Naive B cell (primary cell): ENCODE data around the gene DOK5. TPM values are rescaled to one million over a fixed set of nuclear protein-coding genes. Genes with fewer than 3 reads are reported as not detected.

ENCODE experiments used
- ATAC-seq, 2 donors: fragments of 150-1000 bp; cut with Tn5 transposase; 2 replicates each; pipeline ENCODE4 v1.10.0; 2021; ENCODE audit warnings: low read depth in 2 of 2, mild to moderate bottlenecking in 2 of 2, moderate library complexity in 2 of 2
- DNase-seq: peaks from one replicate; pipeline ENCODE4 v3.0.0; 2022
- H3K27ac Mint-ChIP-seq, 6 donors: one replicate each; pipeline ENCODE4 v1.8.0; 2020 to 2022; ENCODE audit warnings: mild to moderate bottlenecking in 6 of 6, mixed read lengths in 6 of 6, moderate library complexity in 5 of 6, inconsistent platforms in 2 of 6
- H3K27me3 Mint-ChIP-seq, 3 donors: one replicate each; pipeline ENCODE4 v1.8.0; 2021 to 2022; ENCODE audit warnings: mixed read lengths in 3 of 3, mild to moderate bottlenecking in 1 of 3
- H3K36me3 Mint-ChIP-seq, 2 donors: one replicate each; pipeline ENCODE4 v1.8.0; 2020 to 2022; ENCODE audit warnings: mixed read lengths in 2 of 2, inconsistent platforms in 1 of 2, mild to moderate bottlenecking in 1 of 2
- H3K4me1 Mint-ChIP-seq, 3 donors: one replicate each; pipeline ENCODE4 v1.8.0; 2020 to 2022; ENCODE audit warnings: mixed read lengths in 3 of 3, inconsistent platforms in 1 of 3, mild to moderate bottlenecking in 1 of 3, moderate library complexity in 1 of 3
- H3K4me3 Mint-ChIP-seq, 8 donors: one replicate each; pipeline ENCODE4 v1.8.0; 2020 to 2022; ENCODE audit warnings: mild to moderate bottlenecking in 8 of 8, mixed read lengths in 8 of 8, moderate library complexity in 8 of 8, inconsistent platforms in 2 of 8
- H3K9me3 Mint-ChIP-seq, 7 donors: one replicate each; pipeline ENCODE4 v1.8.0; 2020 to 2022; ENCODE audit warnings: mixed read lengths in 7 of 7, mild to moderate bottlenecking in 5 of 7, inconsistent platforms in 2 of 7, moderate library complexity in 1 of 7
- polyA plus RNA-seq, 6 donors: library from polyadenylated mRNA; unstranded; fragments of 300-500 nt; fragmentation: Illumina TruSeq; gene quantifications; one replicate each; pipeline ENCODE4 v1.2.3, GENCODE V29; 2021; ENCODE audit warnings: low read depth in 6 of 6

DOK5 gene
- polyA plus RNA-seq, 6 donors from 2014 or later: not detected

DNA sequence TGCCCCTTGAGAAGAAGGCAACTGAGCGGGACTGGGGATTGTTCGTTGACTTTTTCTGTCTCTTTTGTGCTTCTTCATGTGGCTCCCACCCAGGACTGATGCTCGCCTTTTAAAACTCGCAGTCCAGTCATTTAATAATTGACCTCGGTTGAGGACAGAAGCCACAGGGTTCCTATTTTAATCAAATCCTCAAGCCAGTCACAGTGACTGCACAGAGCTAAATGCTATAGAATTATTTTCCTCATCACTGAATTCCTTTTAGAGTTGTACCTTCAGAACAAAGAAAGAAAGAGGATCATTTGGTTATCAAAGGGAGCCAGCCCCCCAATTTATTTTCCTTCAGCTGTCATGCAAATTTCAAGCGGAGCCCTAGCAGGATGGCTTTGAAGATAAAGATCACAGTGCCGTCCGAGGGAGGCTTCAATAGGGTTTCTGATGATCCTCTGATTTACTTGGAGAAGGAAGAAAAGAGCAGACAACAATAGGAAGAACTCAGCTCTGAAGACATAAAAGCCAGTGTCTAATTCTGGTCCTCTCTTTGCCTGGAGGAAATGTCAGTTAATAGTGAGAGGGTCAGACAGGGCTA is 186.6 kb downstream of the DOK5 start:
- ATAC-seq (no peak), DNase-seq (no peak)
- H3K4me1 Mint-ChIP-seq: no peaks in the 10 kb centered on the region
- peaks cover 18 to 32% (median 28%) of the 10 kb centered on the region in 3 donors for H3K27me3 Mint-ChIP-seq
- no peak overlapping the region for H3K27ac Mint-ChIP-seq
- no peaks in the 10 kb centered on the region for H3K36me3 Mint-ChIP-seq
- H3K9me3 Mint-ChIP-seq: peaks cover 0 to 2% (median 0%) of the 10 kb centered on the region in 7 donors
- H3K4me3 Mint-ChIP-seq: no peak overlapping the region

DNA sequence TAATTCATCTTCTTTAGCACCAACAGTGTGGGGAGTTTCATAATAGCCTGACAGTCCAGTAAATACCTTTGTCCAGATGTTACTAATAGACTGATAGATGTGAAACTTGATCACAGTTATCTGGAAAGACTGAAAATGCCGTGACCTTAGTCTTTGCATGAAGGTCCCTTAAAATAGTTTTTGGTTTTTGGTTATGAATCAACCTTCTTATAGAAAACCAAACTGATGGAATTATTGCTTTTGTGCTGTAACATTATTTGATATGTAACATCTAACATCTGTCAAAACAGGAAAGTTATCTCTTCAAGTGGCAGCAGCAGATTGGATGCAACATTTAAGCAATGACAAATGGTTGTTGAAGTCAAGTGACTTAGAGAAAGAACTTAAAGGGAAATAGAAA is 190.4 kb downstream of the DOK5 start:
- H3K27me3 Mint-ChIP-seq: peaks cover 18 to 48% (median 39%) of the 10 kb centered on the region in 3 donors
- ATAC-seq (no peak), DNase-seq (no peak)
- H3K4me3 Mint-ChIP-seq: no peak overlapping the region
- peaks cover 0 to 5% (median 5%) of the 10 kb centered on the region in 3 donors for H3K4me1 Mint-ChIP-seq
- no peaks in the 10 kb centered on the region for H3K36me3 Mint-ChIP-seq
- H3K27ac Mint-ChIP-seq: no peak overlapping the region
- H3K9me3 Mint-ChIP-seq: no peaks in the 10 kb centered on the region

DNA sequence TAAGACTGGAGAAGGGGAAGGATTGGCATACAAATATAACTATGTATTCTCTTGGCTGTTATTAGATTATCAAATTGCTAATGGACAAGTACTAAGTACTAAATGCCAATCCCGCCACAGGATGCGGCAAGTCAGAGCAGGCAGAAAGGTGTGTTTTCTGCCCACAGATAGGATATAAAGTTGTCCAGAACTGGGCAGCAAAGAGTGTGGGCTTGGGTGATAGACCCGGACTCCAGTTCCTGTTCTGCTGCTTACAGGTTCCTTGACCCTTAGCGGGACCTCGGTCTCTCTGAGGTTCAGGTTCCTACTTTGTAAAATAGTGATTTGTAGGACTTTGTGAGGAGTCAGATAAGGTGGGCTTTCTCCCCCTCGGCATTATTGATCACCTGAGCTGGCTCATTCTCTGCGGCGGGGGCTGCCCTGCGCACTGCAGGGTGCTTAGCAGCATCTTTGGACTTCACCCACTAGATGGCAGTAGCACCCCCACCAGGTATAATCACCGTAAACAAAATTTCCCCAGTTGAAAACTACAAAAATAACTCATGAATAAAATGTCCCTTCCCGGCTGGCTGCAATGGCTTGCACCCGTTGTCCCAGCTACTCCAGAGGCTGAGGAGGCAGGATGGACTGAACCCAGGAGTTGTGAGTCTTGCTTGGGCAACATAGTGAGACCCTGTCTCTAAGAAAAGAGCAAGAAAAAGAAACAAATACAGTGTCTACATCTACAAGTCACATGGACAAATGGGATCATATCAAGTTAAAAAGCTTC is 193.1 kb downstream of the DOK5 start:
- Mint-ChIP-seq H3K27ac (no peak overlapping the region), H3K4me1 (peaks cover 0 to 5% (median 5%) of the 10 kb centered on the region in 3 donors), H3K36me3 (no peaks in the 10 kb centered on the region), H3K9me3 (no peaks in the 10 kb centered on the region), H3K27me3 (peaks cover 6 to 38% (median 22%) of the 10 kb centered on the region in 3 donors), H3K4me3 (no peak overlapping the region)
- DNase-seq: no peak
- ATAC-seq: peak in 1 of 2 donors; percentile 27

DNA sequence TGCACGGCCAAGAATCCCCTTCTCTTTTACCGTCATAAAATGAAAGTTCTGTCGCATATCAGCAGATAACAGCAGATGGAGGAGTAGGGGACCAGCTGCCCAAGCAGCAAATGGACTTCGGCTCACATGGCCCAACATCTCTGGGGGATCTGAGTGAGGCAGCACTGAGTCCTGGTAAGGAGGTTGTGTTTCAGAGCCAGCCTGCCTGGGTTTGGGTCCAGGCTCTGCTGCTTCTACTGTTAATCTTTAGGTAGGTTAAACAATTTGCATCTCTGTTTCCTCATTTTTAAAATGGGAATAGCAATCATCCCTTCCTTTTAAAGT is 193.6 kb downstream of the DOK5 start:
- DNase-seq (no peak), ATAC-seq (no peak)
- Mint-ChIP-seq H3K27ac (no peak overlapping the region), H3K27me3 (peaks cover under 1 to 38% (median 18%) of the 10 kb centered on the region in 3 donors), H3K36me3 (no peaks in the 10 kb centered on the region), H3K4me3 (no peak overlapping the region), H3K4me1 (peaks cover 0 to 11% (median 5%) of the 10 kb centered on the region in 3 donors), H3K9me3 (no peaks in the 10 kb centered on the region)

DNA sequence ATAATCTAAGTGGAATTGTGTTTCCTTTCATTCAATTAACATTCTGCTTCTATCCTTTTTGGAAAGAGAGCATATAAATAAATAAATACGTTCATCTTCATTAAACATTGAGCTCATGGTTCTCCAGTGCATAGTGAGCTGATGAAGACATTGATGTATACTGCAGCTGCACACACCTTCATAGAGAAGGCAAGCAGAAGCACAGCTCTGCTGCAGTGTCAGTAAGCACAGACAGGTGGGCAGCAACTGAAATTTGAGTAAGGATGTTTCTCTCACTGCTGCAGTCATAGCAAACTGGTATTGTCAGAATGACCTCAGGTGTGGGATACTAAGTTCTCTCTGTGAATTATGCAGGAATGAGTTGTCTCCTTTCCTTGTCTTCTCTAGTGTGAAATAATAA is 202.9 kb downstream of the DOK5 start:
- no peak overlapping the region for H3K4me3 Mint-ChIP-seq
- H3K36me3 Mint-ChIP-seq: no peaks in the 10 kb centered on the region
- no peak for ATAC-seq
- H3K27ac Mint-ChIP-seq: no peak overlapping the region
- H3K27me3 Mint-ChIP-seq: peaks cover 0 to 24% (median 22%) of the 10 kb centered on the region in 3 donors
- DNase-seq: no peak
- H3K4me1 Mint-ChIP-seq: peaks cover 0 to 8% (median 0%) of the 10 kb centered on the region in 3 donors
- peaks cover 0 to 9% (median 2%) of the 10 kb centered on the region in 7 donors for H3K9me3 Mint-ChIP-seq

DNA sequence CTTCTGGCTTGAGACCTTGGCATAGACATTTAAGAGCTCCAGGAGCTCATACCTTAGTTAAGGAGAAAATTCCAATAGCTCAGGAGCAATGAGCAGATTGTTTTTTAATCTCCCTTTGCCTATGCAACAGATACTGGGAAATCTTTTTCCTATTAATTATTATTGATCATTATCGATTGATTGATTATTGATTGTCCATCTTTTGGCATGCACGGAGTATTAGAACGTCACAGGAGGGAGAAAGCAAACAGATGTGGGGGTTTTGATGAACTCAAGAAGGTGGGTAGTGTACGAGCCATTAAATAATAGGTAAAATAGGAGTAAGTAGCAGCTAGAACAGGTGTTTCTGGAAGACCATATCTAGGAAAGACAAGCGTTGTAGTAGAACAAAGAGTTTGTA is 205.0 kb downstream of the DOK5 start:
- Mint-ChIP-seq H3K9me3 (peaks cover 0 to 4% (median 0%) of the 10 kb centered on the region in 7 donors), H3K4me1 (no peaks in the 10 kb centered on the region), H3K27me3 (peaks cover 5 to 43% (median 26%) of the 10 kb centered on the region in 3 donors), H3K27ac (no peak overlapping the region), H3K4me3 (no peak overlapping the region), H3K36me3 (no peaks in the 10 kb centered on the region)
- DNase-seq (no peak), ATAC-seq (no peak)

DNA sequence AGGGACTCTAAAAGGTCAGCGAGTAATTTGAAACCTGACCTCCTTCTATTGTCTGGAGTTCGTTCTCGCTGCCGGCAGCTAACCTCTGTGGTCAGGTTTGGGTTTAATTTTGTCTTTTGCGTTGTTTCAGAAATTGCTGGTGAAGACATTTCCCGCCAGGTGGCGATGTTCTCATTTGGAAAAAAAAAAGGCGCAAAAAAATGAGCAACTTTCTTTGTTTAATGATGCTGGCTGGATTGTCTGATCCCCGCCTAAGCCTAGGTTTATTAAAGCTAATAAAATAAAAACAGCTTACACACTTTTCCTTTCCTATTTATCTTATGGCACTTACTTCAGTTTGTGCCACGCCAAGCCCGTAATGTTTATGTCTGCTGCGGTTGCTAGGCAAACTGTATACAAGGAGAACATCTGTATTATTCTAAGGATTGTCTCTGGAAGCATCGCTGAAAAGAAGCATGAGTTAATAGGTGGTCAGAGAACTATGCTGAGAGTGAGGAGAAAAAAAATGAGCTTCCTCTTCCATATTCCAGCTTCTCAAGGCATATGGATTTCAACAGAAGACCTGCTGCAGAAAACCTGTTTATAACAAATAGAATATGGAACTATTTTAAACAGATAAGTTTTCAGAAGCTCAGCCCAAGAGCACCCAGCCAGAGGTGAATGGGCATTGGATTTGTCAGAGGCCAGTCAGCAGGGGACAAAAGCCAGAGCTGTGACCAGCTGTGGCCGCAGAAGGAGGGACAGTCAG is 205.7 kb downstream of the DOK5 start:
- peak overlapping the region in 1 of 8 donors; percentile 54 for H3K4me3 Mint-ChIP-seq
- H3K4me1 Mint-ChIP-seq: no peaks in the 10 kb centered on the region
- peaks cover 0 to 4% (median 0%) of the 10 kb centered on the region in 7 donors for H3K9me3 Mint-ChIP-seq
- H3K27me3 Mint-ChIP-seq: peaks cover 5 to 47% (median 30%) of the 10 kb centered on the region in 3 donors
- H3K36me3 Mint-ChIP-seq: no peaks in the 10 kb centered on the region
- ATAC-seq: no peak
- no peak for DNase-seq
- H3K27ac Mint-ChIP-seq: no peak overlapping the region

DNA sequence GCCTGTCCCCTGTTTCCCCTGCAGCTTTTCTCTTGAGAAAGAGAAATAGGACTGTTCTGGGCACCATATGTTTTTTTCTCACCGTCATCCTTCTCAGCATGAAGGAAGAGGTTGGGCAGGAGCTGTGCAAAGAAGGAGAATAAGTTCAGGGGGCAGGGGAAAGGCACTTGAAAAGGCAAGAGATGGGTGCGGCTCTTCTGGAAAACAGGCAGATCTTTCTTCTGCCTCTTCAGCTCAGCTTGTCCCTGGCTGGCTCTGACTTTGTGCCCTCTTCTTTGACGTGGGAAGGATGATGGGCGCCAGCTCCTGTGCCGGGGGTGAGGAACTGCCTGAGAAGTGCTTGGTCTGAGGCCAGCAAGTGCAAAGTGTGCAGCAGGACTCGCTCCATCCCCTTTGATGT is 206.5 kb downstream of the DOK5 start:
- no peak for DNase-seq
- no peaks in the 10 kb centered on the region for H3K4me1 Mint-ChIP-seq
- H3K36me3 Mint-ChIP-seq: no peaks in the 10 kb centered on the region
- peaks cover 5 to 43% (median 29%) of the 10 kb centered on the region in 3 donors for H3K27me3 Mint-ChIP-seq
- H3K4me3 Mint-ChIP-seq: no peak overlapping the region
- no peak overlapping the region for H3K27ac Mint-ChIP-seq
- no peak for ATAC-seq
- peaks cover 0 to 2% (median 0%) of the 10 kb centered on the region in 7 donors for H3K9me3 Mint-ChIP-seq

DNA sequence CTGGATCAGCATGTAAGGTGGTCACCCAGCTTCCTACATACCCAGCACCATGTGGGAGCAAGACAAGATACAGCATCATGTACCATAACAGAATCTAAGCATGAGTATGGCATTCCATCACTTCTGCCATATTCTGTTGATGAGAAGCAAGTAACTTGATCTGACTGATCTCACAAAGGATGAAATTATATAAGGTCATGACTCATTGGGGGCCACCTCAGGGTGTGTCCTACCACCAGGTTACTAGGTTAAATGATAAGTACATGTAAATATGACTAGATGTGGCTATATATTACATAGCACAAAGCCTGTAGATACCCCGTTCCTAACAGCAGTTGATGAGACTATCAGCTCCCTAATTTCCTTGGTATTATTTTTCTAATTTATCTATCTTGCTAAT is 213.1 kb downstream of the DOK5 start:
- H3K27me3 Mint-ChIP-seq: peaks cover 10 to 28% (median 20%) of the 10 kb centered on the region in 3 donors
- DNase-seq (no peak), ATAC-seq (no peak)
- no peak overlapping the region for H3K4me3 Mint-ChIP-seq
- no peaks in the 10 kb centered on the region for H3K9me3 Mint-ChIP-seq
- H3K36me3 Mint-ChIP-seq: no peaks in the 10 kb centered on the region
- H3K27ac Mint-ChIP-seq: no peak overlapping the region
- no peaks in the 10 kb centered on the region for H3K4me1 Mint-ChIP-seq

DNA sequence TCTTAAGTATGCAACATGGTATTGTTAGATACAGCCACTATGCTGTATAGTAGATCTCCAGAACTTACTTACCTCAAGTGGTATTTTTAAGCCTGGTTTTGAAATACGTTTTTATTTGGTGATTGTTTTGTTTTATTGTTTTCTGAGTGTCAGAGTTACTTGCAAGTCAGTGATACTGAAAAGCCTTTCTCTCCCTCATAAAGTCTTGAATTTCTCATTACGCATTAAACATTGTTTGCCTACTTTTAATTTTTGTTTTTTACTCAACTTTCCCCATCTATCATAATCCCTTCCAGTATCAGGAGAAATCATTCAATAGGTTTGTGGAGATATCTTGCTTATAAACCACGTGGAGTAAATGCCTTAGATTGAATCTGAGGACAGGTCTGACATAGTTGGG is 214.9 kb downstream of the DOK5 start:
- no peaks in the 10 kb centered on the region for H3K36me3 Mint-ChIP-seq
- peaks cover 0 to 7% (median 0%) of the 10 kb centered on the region in 7 donors for H3K9me3 Mint-ChIP-seq
- no peak overlapping the region for H3K27ac Mint-ChIP-seq
- no peak for DNase-seq
- no peak overlapping the region for H3K4me3 Mint-ChIP-seq
- H3K4me1 Mint-ChIP-seq: no peaks in the 10 kb centered on the region
- no peak for ATAC-seq
- H3K27me3 Mint-ChIP-seq: peaks cover 5 to 17% (median 13%) of the 10 kb centered on the region in 3 donors

DNA sequence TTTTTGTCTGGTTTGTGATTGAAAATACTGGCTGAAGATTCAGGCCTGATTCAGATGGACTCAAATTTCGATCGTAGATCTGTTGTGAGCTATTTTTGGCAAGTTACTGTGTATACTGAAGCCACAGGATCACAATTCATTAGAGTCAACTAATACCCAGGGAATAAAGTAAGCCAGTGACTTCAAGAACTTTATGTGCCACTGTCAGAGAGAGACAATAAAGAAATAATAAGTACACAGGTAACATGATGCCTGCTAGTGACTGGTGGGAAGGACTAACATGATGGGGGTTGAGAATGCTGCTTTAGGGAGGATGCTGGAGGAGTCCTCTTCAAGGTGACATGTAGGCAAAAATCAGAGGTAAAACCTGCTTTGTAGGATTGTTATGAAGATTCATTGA is 215.9 kb downstream of the DOK5 start:
- DNase-seq (no peak), ATAC-seq (no peak)
- Mint-ChIP-seq H3K4me3 (no peak overlapping the region), H3K27me3 (peaks cover 5 to 11% (median 8%) of the 10 kb centered on the region in 3 donors), H3K36me3 (no peaks in the 10 kb centered on the region), H3K9me3 (peaks cover 0 to 7% (median 0%) of the 10 kb centered on the region in 7 donors), H3K27ac (no peak overlapping the region), H3K4me1 (no peaks in the 10 kb centered on the region)

DNA sequence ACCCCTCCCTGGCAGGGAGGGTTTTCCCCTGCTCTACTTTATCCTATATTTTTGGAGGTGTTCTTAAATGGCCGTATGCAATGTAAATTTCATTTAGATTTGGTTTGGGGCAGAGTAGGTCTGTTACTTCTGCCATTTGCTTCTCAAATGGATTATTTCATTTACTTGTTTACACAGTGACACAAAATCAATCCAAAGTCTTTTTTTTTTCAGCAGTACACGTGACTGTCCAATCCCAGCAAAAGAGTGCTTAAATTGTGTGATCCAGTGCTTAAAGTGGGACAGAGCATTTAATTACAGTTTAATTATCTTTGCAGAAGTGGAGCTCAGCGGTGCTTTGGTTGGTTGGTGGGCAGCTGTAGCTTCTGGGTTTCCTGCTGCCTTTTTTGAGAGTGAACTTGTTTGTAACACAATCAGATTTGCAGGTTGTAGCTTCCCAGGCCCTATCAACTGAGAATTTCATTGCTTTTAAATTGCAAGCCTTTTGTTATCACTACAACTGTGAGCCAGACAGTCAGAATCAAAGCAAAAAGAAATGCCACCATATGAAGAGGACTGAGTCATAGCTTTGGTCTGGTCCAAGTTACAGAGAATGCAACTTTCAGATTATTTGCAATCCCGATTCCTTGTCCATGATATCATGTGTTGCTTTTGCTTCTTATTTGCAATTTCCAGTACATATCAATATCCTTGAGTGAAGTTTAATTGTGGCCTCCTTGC is 216.9 kb downstream of the DOK5 start:
- no peak for ATAC-seq
- H3K27me3 Mint-ChIP-seq: peaks cover 5 to 10% (median 8%) of the 10 kb centered on the region in 3 donors
- no peak overlapping the region for H3K4me3 Mint-ChIP-seq
- peaks cover 0 to 7% (median 0%) of the 10 kb centered on the region in 7 donors for H3K9me3 Mint-ChIP-seq
- no peaks in the 10 kb centered on the region for H3K36me3 Mint-ChIP-seq
- no peak overlapping the region for H3K27ac Mint-ChIP-seq
- no peak for DNase-seq
- H3K4me1 Mint-ChIP-seq: no peaks in the 10 kb centered on the region

DNA sequence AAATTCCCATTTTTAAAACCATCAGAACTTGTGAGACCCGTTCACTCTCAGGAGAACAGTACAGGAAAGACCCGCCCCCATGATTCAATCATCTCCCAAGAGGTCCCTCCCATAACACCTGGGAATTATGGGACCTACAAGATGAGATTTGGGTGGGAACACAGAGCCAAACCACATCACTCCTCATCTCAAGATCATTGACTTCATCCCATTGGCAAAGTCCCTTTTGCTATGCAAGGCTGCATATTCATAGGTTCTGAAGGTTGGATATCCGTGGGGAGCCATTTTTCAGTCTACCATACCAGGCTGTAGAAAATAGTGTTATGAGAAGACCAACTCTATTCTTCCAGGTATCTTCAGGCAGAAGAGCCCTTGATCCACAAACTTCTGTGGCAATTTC is 219.1 kb downstream of the DOK5 start:
- ATAC-seq: no peak
- H3K36me3 Mint-ChIP-seq: no peaks in the 10 kb centered on the region

More for the DNA sequence above, 219.1 kb downstream of the DOK5 start:
- Mint-ChIP-seq H3K4me3 (no peak overlapping the region), H3K4me1 (no peaks in the 10 kb centered on the region), H3K27ac (no peak overlapping the region), H3K9me3 (peaks cover 0 to 7% (median 0%) of the 10 kb centered on the region in 7 donors), H3K27me3 (peaks cover 3 to 17% (median 8%) of the 10 kb centered on the region in 3 donors)
- DNase-seq: no peak
